GM12892 (cell line): ENCODE results near the gene PRR12.

ENCODE experiments used
- DNase-seq: peaks from one replicate; pipeline ENCODE4 v3.0.0; 2011; ENCODE audit not compliant: insufficient read length
- FAIRE-seq: peaks from 2 replicates; lab custom pipeline; 2011; peaks lifted over from hg19 to GRCh38; lab: Jason Lieb, UNC
- POLR2A ChIP-seq: IDR thresholded peaks from 2 replicates; pipeline ENCODE4 v1.6.1; 2011; ENCODE audit warnings: low read depth, low read length, control low read depth
- POLR2AphosphoS5 ChIP-seq: IDR thresholded peaks from 2 replicates; pipeline ENCODE4 v1.6.1; 2011; ENCODE audit warnings: low read depth, low read length, control low read depth
- TAF1 ChIP-seq: IDR thresholded peaks from 2 replicates; pipeline ENCODE4 v1.6.1; 2011; ENCODE audit warnings: low read depth, mild to moderate bottlenecking, control low read depth, low read length, borderline replicate concordance

Gene PRR12

DNA sequence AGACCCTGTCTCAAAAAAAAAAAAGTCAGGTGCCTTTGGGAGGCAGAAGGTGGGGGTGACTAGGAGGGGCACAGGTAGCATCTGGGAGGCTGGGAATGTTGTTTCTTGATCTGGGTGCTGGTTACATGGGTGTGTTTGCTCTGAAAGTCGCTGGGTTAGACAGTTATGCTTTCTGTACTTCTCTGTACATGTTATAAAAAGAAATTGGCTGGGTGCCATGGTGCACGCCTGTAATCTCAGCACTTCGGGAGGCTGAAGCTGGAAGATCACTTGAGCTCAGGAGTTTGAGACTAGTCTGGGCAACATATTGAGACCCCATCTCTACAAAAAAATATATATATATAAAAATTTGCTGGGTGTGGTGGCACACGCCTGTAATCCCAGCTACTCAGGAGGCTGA is 25.7 kb upstream of the PRR12 start:
- no peak for FAIRE-seq
- DNase-seq = no peak
- no peak for TF ChIP-seq TAF1
- TF ChIP-seq POLR2AphosphoS5 = no peak
- no peak for TF ChIP-seq POLR2A

DNA sequence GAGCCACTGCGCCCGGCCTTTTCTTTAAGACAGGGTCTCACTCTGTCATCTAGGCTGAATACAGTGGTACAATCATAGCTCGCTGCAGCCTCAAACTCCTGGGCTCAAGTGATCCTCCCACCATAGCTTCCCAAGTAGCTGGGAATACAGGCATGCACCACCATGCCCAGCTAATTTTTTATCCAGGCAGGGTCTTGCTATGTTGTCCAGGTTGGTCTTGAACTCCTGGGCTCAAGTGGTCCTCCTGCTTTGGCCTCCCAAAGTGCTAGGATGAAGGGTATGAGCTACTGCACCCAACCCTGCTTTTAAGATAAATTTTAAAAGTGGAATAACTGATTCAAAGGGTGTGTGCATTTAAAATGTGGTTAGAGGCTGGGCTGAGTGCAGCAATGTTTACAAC is 24.7 kb upstream of the PRR12 start:
- FAIRE-seq (no peak), DNase-seq (no peak)
- TF ChIP-seq POLR2AphosphoS5 (no peak), POLR2A (no peak), TAF1 (no peak)

DNA sequence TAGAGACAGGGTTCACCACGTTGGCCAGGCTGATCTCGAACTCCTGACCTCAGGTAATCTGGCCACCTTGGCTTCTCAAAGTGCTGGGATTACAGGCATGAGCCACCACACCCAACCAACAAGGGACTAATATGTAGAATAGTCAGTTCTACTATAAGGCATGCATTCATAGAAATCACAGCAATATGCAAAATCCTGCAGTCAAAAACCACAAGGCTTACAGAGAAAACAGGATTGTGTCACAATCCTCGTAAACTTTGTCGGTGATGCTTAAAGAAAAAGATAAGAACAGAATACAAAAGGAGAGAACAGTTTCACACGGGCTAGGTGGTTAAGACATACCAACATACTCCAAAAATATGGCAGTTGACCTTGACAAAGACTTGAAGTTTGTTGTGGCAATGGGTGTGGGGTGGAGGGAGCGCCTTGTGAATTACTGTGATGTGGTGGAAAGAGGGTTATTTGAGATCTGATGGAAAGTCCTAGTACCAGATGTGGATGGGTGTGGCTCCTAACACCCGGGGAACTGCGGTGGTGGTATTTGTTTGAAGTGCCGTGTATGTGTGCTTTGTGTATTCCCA is 23.0 kb upstream of the PRR12 start:
- FAIRE-seq (peak; percentile 9), DNase-seq (no peak)
- TF ChIP-seq POLR2A (no peak), POLR2AphosphoS5 (no peak), TAF1 (no peak)

DNA sequence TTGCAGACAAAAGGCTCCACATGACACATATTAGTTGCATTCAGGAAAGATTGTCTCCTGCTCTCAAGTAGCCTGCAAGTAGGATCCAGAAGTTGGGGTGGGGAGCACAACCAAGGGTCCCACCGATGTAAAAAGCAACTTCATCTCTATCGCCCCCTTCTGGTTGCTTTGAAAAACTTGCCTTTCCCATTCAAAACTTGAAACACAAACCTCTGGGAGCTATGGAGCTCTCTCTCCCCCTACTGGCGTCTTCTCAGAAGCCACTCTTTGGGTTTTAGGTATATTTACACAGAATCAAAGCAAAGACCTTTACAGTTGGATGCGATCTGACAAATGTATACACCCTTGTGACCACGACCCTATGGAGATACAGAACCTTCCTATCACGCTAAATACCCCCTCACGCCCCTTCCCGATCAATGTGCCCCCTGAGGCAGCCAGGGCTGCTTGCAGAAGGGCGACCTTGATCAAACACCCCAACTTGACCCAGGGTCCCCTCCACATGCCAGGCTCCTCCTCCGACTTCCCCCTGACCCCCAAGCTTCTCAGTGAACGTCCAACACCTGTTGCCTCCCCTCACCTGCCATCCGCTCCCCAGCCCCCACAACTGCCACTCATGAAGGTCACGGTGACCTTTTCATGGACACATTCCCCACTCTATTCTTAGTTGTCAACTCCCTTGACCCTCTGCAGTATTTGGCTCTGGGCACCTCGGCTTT is 20.7 kb upstream of the PRR12 start:
- no peak for TF ChIP-seq POLR2A
- no peak for TF ChIP-seq TAF1
- TF ChIP-seq POLR2AphosphoS5 = no peak
- peak; percentile 80 for FAIRE-seq

DNA sequence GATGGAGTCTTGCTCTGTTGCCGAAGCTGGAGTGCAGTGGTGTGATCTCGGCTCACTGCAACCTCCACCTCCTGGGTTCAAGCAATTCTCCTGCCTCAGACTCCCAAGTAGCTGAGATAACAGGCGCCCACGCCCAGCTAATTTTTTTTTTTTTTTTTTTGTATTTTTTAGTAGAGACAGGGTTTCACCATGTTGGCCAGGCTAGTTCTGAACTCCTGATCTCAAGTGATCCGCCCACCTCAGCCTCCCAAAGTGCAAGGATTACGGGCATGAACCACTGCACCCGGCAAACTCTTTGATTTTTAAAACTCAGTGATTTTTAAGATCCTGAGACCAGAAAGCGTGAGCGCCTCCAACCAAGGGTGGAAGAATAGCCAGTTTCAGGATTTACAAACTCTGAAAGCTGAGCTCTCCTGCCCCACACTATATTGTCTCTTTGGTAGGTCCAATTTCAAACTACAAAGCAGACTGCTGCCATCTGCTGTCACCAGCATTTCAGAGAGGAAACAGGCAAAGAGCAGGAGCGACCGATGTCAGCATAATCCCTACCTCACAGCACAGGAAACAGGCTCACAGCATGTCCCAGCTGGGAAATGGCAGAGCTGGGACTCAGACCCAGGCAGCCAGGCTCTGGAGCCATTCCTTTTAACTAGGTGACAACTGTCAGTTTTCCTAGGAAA is 19.8 kb upstream of the PRR12 start:
- DNase-seq (no peak), FAIRE-seq (no peak)
- TF ChIP-seq TAF1 (no peak), POLR2AphosphoS5 (no peak)

More for the DNA sequence above, 20.7 kb upstream of the PRR12 start:
- DNase-seq = peak; percentile 65

DNA sequence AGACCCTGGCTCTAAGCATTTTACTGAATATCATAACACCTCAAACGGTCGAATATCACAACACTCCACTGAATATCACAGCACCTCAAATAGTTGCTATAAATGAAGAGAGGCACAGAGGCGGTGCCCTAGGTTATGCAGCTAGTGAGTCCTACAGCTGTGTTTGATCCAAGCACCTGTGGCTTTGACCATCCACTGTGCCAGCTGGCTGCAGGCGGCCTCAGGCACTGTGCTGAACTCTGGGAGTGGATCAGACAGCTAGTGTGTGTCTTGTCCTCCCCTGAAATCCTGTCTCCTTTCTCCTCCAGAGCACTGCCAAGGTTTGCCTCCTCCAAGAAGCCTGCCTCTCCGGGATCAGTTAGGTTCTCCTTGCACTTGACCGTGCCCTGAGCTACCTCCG is 18.0 kb upstream of the PRR12 start:
- DNase-seq = no peak
- no peak for FAIRE-seq
- no peak for TF ChIP-seq TAF1
- no peak for TF ChIP-seq POLR2AphosphoS5
- TF ChIP-seq POLR2A = no peak

DNA sequence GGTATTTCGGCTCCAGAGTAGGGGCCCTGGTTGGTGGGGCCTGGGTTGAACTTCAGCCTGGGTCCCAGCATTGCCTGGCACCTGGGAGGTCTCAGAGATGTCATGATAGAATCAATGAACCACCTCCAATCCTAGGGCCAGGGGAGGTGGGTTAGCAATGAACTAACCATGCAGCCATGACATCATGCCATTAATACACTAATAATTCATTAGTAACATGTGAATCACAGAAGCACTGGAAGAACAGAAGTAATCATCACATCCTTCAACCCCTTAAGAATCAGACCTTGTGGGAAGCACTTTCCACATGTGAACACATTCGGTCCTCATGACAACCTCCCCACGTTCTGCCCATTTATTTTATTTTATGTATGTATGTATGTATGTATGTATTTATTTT is 17.6 kb upstream of the PRR12 start:
- TF ChIP-seq POLR2AphosphoS5 = no peak
- TF ChIP-seq TAF1 = no peak
- no peak for TF ChIP-seq POLR2A
- DNase-seq (no peak), FAIRE-seq (no peak)

DNA sequence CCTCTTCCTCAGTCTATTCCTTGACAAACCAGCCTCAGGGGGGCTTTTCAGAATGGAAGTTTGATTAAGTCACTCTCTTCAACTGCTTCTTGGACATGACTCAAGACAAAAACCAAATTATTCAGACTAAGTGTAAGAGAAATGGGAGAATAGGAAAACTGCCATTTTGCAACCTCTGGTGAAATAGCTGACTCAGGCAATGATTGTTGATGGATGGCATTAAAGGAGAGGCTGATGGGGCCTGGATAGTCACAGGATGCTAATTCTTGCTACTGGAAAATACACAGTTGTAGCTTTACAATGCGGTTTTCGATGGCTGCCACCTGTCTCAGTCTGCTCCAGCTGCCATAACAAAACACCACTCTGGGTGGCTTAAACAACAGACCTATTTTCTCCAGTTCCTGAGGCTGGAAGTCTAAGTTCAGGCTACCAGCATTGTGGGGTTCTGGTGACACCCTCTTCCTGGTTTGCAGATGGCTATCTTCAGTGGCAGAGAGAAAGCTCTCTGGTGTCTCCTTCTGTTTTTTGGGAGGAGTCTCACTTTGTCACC is 16.7 kb upstream of the PRR12 start:
- no peak for FAIRE-seq
- DNase-seq = no peak
- no peak for TF ChIP-seq POLR2AphosphoS5

DNA sequence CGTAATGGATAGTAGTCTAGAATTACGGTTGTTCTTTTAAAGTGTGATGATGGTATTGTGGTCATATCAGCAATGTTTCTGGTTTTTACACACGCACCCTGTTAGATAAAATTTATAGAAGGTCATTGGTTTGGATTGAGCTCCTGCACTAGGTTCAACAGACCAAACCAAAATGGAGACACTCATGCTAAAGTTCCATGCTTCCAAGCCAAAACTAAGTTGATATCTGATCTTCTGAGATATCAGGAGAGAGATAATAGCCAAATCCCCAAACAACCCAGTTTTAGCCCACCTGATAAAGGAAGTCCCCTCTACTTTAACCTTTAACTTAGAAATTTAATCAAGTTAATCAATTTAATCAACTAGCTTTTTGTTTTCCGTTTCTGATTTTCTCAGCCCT is 11.8 kb upstream of the PRR12 start:
- no peak for FAIRE-seq
- no peak for DNase-seq
- TF ChIP-seq POLR2AphosphoS5 (no peak), POLR2A (no peak)

DNA sequence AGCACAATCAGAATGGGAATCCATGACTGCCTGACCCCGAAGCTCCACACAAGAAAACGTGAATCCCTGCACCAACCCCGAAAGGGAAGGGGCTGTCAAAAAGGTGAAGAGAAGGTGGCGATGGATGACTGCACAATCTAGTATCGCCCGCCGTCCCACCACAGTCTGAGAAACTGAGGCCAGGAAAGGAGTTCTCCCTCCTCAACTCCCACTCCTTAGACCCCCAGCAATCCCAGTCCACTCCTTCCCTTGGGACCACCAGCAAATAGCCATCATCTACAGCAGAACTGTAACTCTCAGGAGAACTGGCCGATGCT is 11.1 kb upstream of the PRR12 start:
- DNase-seq = no peak
- no peak for FAIRE-seq
- no peak for TF ChIP-seq TAF1
- TF ChIP-seq POLR2A = no peak
- no peak for TF ChIP-seq POLR2AphosphoS5

DNA sequence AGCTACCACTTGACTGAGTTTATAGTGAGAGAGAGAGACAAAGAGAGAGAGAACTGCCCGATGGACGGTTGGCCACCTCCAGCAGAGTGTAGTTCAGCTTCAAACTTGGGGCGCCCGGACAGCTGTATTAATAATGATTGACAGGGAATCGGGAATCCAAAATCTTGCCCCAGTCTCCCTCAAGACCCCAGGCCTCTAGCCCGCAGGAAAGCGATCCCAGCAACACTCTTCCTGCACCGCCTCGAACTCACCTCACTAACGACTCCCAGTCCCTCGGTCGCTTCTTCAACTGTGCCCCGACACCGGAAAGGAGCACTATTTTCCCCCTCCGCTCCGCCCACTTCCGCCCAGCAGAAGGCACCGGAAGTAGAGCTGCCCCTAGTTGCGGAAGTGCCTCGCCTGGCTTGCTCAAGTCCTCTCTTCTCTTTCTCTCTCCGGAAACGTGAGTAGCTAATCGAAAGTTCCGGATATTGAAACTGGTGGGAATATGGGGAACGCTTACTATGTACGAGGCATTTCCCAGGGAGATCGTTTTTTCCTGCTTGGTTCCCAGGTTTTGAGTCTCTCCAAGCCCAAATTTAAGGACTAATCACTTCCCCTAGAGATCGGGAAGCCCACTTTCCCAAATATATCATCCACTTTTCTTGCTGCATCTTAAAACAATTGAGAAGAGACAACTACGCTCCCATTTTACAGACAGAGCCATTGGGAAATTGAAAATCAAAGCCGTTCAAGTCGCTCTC is 10.5 kb upstream of the PRR12 start, which contains the start of gene NOSIP:
Gene NOSIP, minus strand, starts transcription at position 293 of the 743 bp plus-strand sequence. CDS start 19,865 bp downstream, outside the sequence.
- DNase-seq = peak; percentile 78
- TF ChIP-seq POLR2AphosphoS5 (peak; percentile 99), POLR2A (peak; percentile 99), TAF1 (peak; percentile 96)
- FAIRE-seq = peak; percentile 77
